Caco-2 (cell line): ENCODE measurements around the gene HNRNPC. TPM values are rescaled to one million over a fixed set of nuclear protein-coding genes. Genes with fewer than 3 reads are reported as not detected.

ENCODE experiments used
- BruUV-seq: library from RNA; stranded (reverse); fragments of 400-500 nt; replicated peaks from 2 replicates; lab custom pipeline; 2021; lab: Mats Ljungman, UMichigan
- CTCF ChIA-PET: fragments of 300-600 bp; sonication (Branson Sonifier 250); formaldehyde crosslinking; loops from one replicate; lab custom pipeline; 2022; ENCODE audit warnings: antibody characterized with exemption; lab: Charles Lee
- POLR2A ChIA-PET: fragments of 300-600 bp; sonication (Branson Sonifier 250); formaldehyde crosslinking; loops from one replicate; lab custom pipeline; 2022; ENCODE audit warnings: antibody characterized with exemption; lab: Charles Lee
- DNase-seq, 2 experiments: peaks; one replicate each; pipeline versions ENCODE4 v3.0.0 to v3.0.0-alpha.2; 2020 to 2022
- H3K27me3 ChIP-seq: replicated peaks from 2 replicates; pipeline ENCODE4 v1.6.0; 2011; ENCODE audit warnings: low read length; ENCODE audit not compliant: control insufficient read depth, insufficient read depth
- H3K36me3 ChIP-seq: 2 replicates; pipeline ENCODE4 v1.5.1; 2011; ENCODE audit warnings: low read length; ENCODE audit not compliant: control insufficient read depth, insufficient read depth
- H3K4me1 ChIP-seq: fragments of 250-450 bp; sonication (Bioruptor Pico); 2 replicates; pipeline ENCODE4 v1.5.1; 2020; ENCODE audit warnings: mild to moderate bottlenecking
- H3K4me3 ChIP-seq: 2 replicates; pipeline ENCODE4 v1.5.1; 2011; ENCODE audit warnings: low read depth, mild to moderate bottlenecking, control low read depth, low read length
- H3K9me3 ChIP-seq: fragments of 250-450 bp; sonication (Bioruptor Pico); 2 replicates; pipeline ENCODE4 v1.5.1; 2020; ENCODE audit warnings: mild to moderate bottlenecking, moderate library complexity
- H3K27ac Mint-ChIP-seq: one replicate; pipeline ENCODE4 v1.8.0; 2022; ENCODE audit warnings: mixed read lengths; ENCODE audit not compliant: unreplicated experiment
- H3K27me3 Mint-ChIP-seq: one replicate; pipeline ENCODE4 v1.8.0; 2022; ENCODE audit warnings: mixed read lengths; ENCODE audit not compliant: insufficient read depth, unreplicated experiment
- H3K36me3 Mint-ChIP-seq: one replicate; pipeline ENCODE4 v1.8.0; 2022; ENCODE audit warnings: mild to moderate bottlenecking, mixed read lengths; ENCODE audit not compliant: insufficient read depth, unreplicated experiment
- H3K4me1 Mint-ChIP-seq: one replicate; pipeline ENCODE4 v1.8.0; 2022; ENCODE audit warnings: low read depth, mixed read lengths; ENCODE audit not compliant: unreplicated experiment
- H3K4me3 Mint-ChIP-seq: one replicate; pipeline ENCODE4 v1.8.0; 2022; ENCODE audit warnings: mild to moderate bottlenecking, moderate library complexity, mixed read lengths; ENCODE audit not compliant: unreplicated experiment
- H3K9me3 Mint-ChIP-seq: one replicate; pipeline ENCODE4 v1.8.0; 2022; ENCODE audit warnings: mixed read lengths; ENCODE audit not compliant: unreplicated experiment
- CTCF ChIP-seq, 2 experiments: fragments of 200-600 bp in 1 of 2; IDR thresholded peaks; 1 replicate in 1 of 2; 2 replicates in 1 of 2; pipeline versions ENCODE4 v1.5.1 to v1.8.0; 2011 to 2022; ENCODE audit warnings: antibody characterized with exemption in 1 of 2, control low read depth in 1 of 2, inconsistent platforms in 1 of 2, low read depth in 1 of 2, low read length in 1 of 2, mild to moderate bottlenecking in 1 of 2, moderate library complexity in 1 of 2; ENCODE audit not compliant: insufficient read depth in 1 of 2, severe bottlenecking in 1 of 2, unreplicated experiment in 1 of 2
- intact Hi-C: fragments of 100-400 bp; cut with micrococcal nuclease; formaldehyde crosslinking; loops from one replicate; pipeline ENCODE4 v1.10.0; 2022; ENCODE audit not compliant: unreplicated experiment
- total RNA-seq: library from RNA; stranded (reverse); gene quantifications from 2 replicates; pipeline ENCODE4 v1.2.3, GENCODE V29; 2022

The HNRNPC gene
- total RNA-seq, 1 experiment from 2014 or later, result 512 TPM

GRCh38 chr14:21208554-21208953, 60.7 kb downstream of the HNRNPC start:
- H3K4me1 Mint-ChIP-seq, result peaks cover 28% of the 10 kb centered on the region
- peaks cover 98% of the 10 kb centered on the region for H3K36me3 Mint-ChIP-seq
- ChIA-PET POLR2A (no interaction called here), CTCF (no interaction called here)
- H3K27me3 Mint-ChIP-seq, result no peaks in the 10 kb centered on the region
- H3K4me3 Mint-ChIP-seq, result no peak overlapping the region
- no TSS peak for BruUV-seq
- no peaks in the 10 kb centered on the region for H3K9me3 Mint-ChIP-seq
- H3K27me3 ChIP-seq, result no peaks in the 10 kb centered on the region
- H3K36me3 ChIP-seq, result no peaks in the 10 kb centered on the region; the same call in none of the 2 replicates
- intact Hi-C loops, result no loop called here
- no peak for TF ChIP-seq CTCF (IDR thresholded peaks at IDR 0.05; ENCODE audit: insufficient read depth in 1 of 2, low read depth in 1 of 2, low read length in 1 of 2, severe bottlenecking in 1 of 2, unreplicated experiment in 1 of 2)
- no peak overlapping the region for H3K27ac Mint-ChIP-seq
- H3K4me1 ChIP-seq, result no peaks in the 10 kb centered on the region
- no peaks in the 10 kb centered on the region for H3K9me3 ChIP-seq
- DNase-seq, result no peak
- no peak overlapping the region for H3K4me3 ChIP-seq

- Histone ChIP-seq H3K27me3 (no peaks in the 10 kb centered on the region), H3K4me1 (no peaks in the 10 kb centered on the region), H3K36me3 (no peaks in the 10 kb centered on the region; the same call in none of the 2 replicates), H3K9me3 (no peaks in the 10 kb centered on the region), H3K4me3 (no peak overlapping the region)
- no TSS peak for BruUV-seq
- TF ChIP-seq CTCF (IDR thresholded peaks at IDR 0.05; ENCODE audit: insufficient read depth in 1 of 2, low read depth in 1 of 2, low read length in 1 of 2, severe bottlenecking in 1 of 2, unreplicated experiment in 1 of 2), result no peak
- Mint-ChIP-seq H3K4me3 (no peak overlapping the region), H3K9me3 (no peaks in the 10 kb centered on the region), H3K27me3 (no peaks in the 10 kb centered on the region), H3K27ac (peak overlapping the region; percentile 23), H3K4me1 (peaks cover 32% of the 10 kb centered on the region), H3K36me3 (peaks cover 98% of the 10 kb centered on the region)
- intact Hi-C loops, result no loop called here
- POLR2A ChIA-PET, result no interaction called here
- CTCF ChIA-PET, result no interaction called here
- DNase-seq, result no peak
Measured at GRCh38 chr14:21206753-21207684, 62.2 kb downstream of the HNRNPC start.

- Mint-ChIP-seq H3K27ac (peak overlapping the region; percentile 23), H3K27me3 (no peaks in the 10 kb centered on the region), H3K36me3 (peaks cover 98% of the 10 kb centered on the region), H3K9me3 (no peaks in the 10 kb centered on the region), H3K4me3 (no peak overlapping the region), H3K4me1 (peaks cover 25% of the 10 kb centered on the region)
- Histone ChIP-seq H3K27me3 (no peaks in the 10 kb centered on the region), H3K4me3 (no peak overlapping the region), H3K36me3 (no peaks in the 10 kb centered on the region; the same call in 1 of the 2 replicates), H3K4me1 (no peaks in the 10 kb centered on the region), H3K9me3 (no peaks in the 10 kb centered on the region)
- no TSS peak for BruUV-seq
- POLR2A ChIA-PET, result no interaction called here
- intact Hi-C loops, result no loop called here
- CTCF ChIA-PET, result no interaction called here
- no peak for DNase-seq
- TF ChIP-seq CTCF (IDR thresholded peaks at IDR 0.05; ENCODE audit: insufficient read depth in 1 of 2, low read depth in 1 of 2, low read length in 1 of 2, severe bottlenecking in 1 of 2, unreplicated experiment in 1 of 2), result no peak
Measured at GRCh38 chr14:21205678-21206581, 63.3 kb downstream of the HNRNPC start.
